Left cardiac atrium (tissue), 4 donors: ENCODE results near the gene CCDC170. TPM values are rescaled to one million over a fixed set of nuclear protein-coding genes. Genes with fewer than 3 reads are reported as not detected.

Source experiments
- ATAC-seq, 2 donors: fragments of 200-7000 bp; cut with Tn5 transposase; one replicate each; pipeline ENCODE4 v1.9.1; 2020; ENCODE audit warnings: mild to moderate bottlenecking in 2 of 2, moderate library complexity in 2 of 2
- DNase-seq: peaks from one replicate; pipeline ENCODE4 v3.0.0-alpha.2; 2020
- intact Hi-C, 2 donors: fragments of 100-400 bp; cut with DNase I; formaldehyde crosslinking; loops; one replicate each; pipeline versions ENCODE4 v1.14.1 to v1.15.1; 2022 to 2023
- total RNA-seq, 2 donors: library from RNA; stranded (reverse); fragmentation: NEBNext Ultra II Directional; extraction: Animal tissue kit (Norgen Biotek cat#: 25700); gene quantifications; one replicate each; pipeline ENCODE4 v1.2.1, GENCODE V29; 2021
- donor health status: DM: no; HTN: yes; CAD: no.
- donor health status: DM: no; HTN: yes; CAD: no; lungs with severe emphysema.
- donor health status: DM: yes; HTN: yes; CAD: no.
- donor health status: Dilated cardiomyopathy.

Gene CCDC170
- total RNA-seq, 2 donors from 2014 or later: 0.85 to 1.4 TPM

GRCh38 chr6:151670116-151670515 lies 176.3 kb downstream of the CCDC170 start:
- DNase-seq (no peak), ATAC-seq (no peak)
- intact Hi-C loops: loop anchor here in 1 of 2 donors (10.0 kb wide), 1 partner anchor 455 kb away; no protein-coding TSS in a partner anchor

Other genes starting within 250 kb of the CCDC170 start
- 1 to 10 TPM; 4.2 to 6.6 TPM for gene ZBTB2, start 102.5 kb upstream of the CCDC170 start, total RNA-seq
- gene RMND1, start 41.9 kb upstream of the CCDC170 start, total RNA-seq: 10 to 100 TPM in 1 of 2 donors, 1 to 10 TPM in 1; 9.5 to 13.0 TPM